Coronary artery (tissue), 2 donors: ENCODE measurements around the gene NEDD4L.

Experiments used
- DNase-seq: peaks from one replicate; pipeline ENCODE4 v3.0.0-alpha.2; 2017; ENCODE audit warnings: low spot score
- H3K27ac ChIP-seq, 2 donors: fragments of 200-600 bp; sonication (generic); one replicate each; pipeline ENCODE4 v1.5.1; 2016 to 2019
- H3K4me3 ChIP-seq: fragments of 200-600 bp; sonication (generic); 2 replicates; pipeline ENCODE4 v1.5.1; 2016; ENCODE audit warnings: mild to moderate bottlenecking, moderate library complexity
- TF ChIP-seq, protein P1 (sequence below): fragments of 200-600 bp; sonication (generic); IDR thresholded peaks from one replicate; pipeline ENCODE4 v1.5.1; 2019; ENCODE audit warnings: antibody characterized with exemption

NEDD4L gene

DNA sequence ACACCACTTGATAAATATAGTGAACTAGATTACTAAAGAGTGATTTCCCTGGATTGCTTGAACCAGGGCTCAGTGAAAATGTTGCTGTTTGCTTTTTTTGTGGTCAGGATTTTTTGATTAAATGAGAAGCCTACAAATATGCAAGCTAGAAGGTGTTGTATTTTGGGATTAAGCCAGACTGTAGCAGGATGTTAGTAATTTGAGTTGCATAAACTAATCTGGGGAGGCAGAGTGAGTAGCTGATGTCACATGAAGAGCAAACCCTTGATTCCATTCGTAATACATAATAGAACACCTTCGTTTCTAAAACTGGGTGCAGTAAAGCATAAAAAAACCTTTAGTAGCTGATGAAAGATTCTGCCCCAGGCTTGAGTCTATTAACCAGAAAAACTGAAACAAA is 32.0 kb downstream of the NEDD4L start:
- H3K4me3 ChIP-seq: no peak overlapping the region
- TF ChIP-seq, protein P1, sequence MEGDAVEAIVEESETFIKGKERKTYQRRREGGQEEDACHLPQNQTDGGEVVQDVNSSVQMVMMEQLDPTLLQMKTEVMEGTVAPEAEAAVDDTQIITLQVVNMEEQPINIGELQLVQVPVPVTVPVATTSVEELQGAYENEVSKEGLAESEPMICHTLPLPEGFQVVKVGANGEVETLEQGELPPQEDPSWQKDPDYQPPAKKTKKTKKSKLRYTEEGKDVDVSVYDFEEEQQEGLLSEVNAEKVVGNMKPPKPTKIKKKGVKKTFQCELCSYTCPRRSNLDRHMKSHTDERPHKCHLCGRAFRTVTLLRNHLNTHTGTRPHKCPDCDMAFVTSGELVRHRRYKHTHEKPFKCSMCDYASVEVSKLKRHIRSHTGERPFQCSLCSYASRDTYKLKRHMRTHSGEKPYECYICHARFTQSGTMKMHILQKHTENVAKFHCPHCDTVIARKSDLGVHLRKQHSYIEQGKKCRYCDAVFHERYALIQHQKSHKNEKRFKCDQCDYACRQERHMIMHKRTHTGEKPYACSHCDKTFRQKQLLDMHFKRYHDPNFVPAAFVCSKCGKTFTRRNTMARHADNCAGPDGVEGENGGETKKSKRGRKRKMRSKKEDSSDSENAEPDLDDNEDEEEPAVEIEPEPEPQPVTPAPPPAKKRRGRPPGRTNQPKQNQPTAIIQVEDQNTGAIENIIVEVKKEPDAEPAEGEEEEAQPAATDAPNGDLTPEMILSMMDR: no peak
- no peak overlapping the region for H3K27ac ChIP-seq
- no peak for DNase-seq

DNA sequence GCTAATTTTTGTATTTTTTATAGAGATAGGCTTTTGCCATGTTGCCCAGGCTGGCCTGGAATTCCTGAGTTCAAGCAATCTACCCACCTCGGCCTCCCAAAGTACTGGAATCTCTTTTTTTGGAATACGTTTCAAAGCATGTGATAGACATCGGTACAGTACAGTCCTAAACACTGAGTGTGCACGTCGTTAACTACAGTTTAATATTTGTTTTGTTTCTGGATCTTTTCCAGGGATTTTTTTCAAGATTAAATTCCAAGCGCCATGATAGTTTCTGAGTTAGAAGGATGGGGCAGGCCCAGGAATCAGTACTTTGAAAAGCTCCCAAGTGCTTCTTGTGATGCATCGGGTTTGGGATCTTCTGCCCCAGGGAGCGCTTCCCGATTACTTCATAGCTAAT is 33.3 kb downstream of the NEDD4L start:
- TF ChIP-seq, protein P1: no peak
- Histone ChIP-seq H3K27ac (no peak overlapping the region), H3K4me3 (no peak overlapping the region)
- no peak for DNase-seq

DNA sequence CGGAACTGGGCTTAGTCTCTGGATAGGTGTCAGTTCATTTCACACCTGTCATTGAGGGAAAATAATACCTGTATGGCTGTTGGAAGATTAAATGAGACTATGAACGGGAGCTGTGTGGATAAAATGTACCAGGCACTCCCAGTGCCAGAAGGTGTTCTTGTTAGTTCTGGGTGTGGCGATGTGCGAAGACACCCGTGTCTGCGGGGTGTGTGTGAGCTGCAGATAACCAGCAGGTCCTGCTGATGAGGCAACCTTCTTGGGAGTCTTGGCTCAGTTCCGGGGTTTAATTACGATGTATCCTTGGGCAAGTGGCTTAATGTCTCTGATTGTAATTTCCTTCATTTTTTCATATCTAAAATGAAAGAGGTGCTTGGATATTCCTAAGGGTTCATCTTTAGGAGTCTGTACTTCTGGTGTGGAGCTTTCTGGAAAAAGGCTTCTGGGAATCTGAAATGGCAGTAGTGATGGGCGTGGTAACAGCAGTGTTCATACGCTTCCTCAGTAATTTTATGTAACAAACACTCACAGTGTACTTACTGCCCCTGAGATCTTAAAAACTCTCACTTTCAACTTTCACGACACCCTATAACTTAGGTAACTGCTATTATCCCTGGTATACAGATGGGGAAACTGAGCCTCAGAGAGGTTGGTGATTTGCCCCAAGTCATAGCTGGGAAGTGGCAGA is 35.0 kb downstream of the NEDD4L start:
- DNase-seq: no peak
- TF ChIP-seq, protein P1: no peak
- Histone ChIP-seq H3K4me3 (no peak overlapping the region), H3K27ac (no peak overlapping the region)

DNA sequence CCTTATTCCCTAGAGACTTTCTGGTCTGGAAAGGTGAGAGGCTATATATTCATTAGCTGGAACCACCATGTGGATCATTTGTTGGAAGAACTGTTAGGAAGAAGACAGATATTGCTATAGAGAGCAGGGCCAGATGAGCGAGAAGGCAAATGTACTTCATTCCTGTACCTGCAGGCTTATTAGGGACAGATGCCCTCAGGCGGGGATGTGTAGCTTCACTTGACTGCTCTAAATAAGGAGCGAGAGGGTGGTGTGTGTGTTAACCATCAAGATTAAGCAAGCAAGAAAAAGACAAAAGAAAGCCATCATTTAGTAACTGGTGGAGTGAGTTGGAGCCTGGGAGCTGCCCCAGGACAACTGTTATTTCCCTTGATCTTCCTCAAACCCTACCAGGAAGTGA is 36.4 kb downstream of the NEDD4L start:
- TF ChIP-seq, protein P1: no peak
- H3K27ac ChIP-seq: no peak overlapping the region
- no peak overlapping the region for H3K4me3 ChIP-seq
- no peak for DNase-seq

DNA sequence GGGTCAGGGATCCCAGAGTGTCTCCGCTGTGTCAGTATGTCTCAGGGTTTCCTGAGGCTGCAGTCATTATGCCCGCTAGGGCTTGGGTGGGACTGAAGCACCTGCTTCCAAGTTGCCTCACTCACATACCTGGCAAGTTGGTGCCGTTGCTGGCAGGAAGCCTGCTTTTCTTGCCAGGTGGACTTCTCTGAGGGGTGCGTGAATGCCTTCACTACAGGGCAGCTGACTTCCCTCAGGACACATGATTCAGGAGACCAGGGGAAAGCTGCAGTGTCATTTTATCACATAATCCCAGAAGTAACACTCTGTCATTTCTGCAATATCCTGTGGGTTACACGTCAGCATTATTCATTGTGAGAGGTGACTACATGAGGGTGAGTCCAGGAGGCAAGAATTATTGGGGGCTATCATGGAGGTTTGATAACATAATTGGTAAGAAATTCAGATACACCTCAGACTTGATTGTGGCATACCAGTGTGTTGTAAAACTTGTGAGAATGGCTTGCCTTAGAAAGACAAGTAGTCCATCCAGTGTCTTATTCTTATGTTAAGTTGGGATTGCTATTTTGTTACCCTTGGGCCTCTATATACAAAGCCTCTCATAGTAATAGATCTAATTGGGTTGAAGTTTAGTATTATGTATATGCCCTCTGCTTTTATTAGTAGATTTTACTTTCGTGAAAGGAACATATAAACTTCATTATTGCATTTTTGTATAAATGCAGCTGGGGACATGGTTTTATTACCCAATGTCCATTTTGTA is 44.1 kb downstream of the NEDD4L start:
- H3K4me3 ChIP-seq: no peak overlapping the region
- no peak for DNase-seq
- TF ChIP-seq, protein P1: no peak
- no peak overlapping the region for H3K27ac ChIP-seq

DNA sequence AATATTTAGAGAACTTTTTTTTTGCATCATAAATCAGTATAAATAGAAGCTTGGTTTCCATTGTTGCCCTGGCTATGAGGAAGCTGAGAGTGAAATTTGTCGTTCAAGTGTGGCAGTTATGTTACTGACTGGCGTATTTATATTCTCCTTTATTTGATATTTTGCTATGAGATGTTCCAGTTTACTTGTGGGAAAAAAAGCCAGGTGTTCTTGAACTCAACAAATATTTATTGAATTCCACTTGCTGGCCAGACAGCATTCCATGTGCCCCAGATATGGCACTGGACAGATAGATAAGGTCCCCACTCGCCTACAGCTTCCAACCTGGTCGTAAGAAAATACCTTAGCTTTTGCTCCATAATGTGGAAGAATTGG is 44.7 kb downstream of the NEDD4L start:
- TF ChIP-seq, protein P1: no peak
- Histone ChIP-seq H3K4me3 (no peak overlapping the region), H3K27ac (no peak overlapping the region)
- no peak for DNase-seq

DNA sequence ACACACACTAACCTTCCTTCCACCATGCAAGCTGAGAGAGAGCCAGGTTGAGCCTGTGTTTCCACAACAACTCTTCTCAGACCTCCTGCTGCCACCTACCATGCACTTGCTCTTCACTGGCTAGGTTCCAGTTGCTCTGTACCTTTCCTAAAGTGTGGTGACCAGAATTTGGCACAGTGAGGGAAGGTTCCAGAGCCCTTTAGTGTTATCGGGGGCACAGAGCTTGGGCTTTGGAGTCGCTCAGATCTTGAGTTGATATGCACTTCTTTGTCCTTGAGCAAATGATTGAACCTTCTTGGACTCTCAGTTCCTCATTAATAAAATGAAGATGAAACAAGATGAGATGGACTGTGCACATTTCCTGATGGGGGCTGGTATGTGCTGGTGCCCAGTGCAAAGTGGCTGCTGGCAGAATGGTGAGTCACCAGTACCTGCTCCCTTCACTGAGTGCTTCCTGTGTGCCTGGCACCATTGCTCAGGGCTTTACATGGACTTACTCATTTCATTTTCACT is 47.1 kb downstream of the NEDD4L start:
- Histone ChIP-seq H3K4me3 (no peak overlapping the region), H3K27ac (no peak overlapping the region)
- TF ChIP-seq, protein P1: no peak
- no peak for DNase-seq
